GM12891 (cell line): ENCODE data around the gene GFRA4.
"Not testable (repeated sequence)": the region's sequence is repeated elsewhere in the genome, so short reads cannot be mapped to it uniquely, and the experiment has no call there.

Experiments used
- DNase-seq: peaks from one replicate; pipeline ENCODE4 v3.0.0; 2011; ENCODE audit warnings: low spot score; ENCODE audit not compliant: insufficient read length
- FAIRE-seq: peaks from 2 replicates; lab custom pipeline; 2011; peaks lifted over from hg19 to GRCh38; lab: Jason Lieb, UNC
- PAX5 ChIP-seq: IDR thresholded peaks from 2 replicates; pipeline ENCODE4 v1.6.1; 2011; ENCODE audit warnings: low read length, moderate library complexity, mild to moderate bottlenecking; ENCODE audit not compliant: insufficient read depth, severe bottlenecking
- POLR2A ChIP-seq: IDR thresholded peaks from 2 replicates; pipeline ENCODE4 v1.6.1; 2011; ENCODE audit warnings: low read depth, low read length, control low read depth
- POLR2AphosphoS5 ChIP-seq: IDR thresholded peaks from 2 replicates; pipeline ENCODE4 v1.6.1; 2011; ENCODE audit warnings: low read depth, low read length, control low read depth
- POU2F2 ChIP-seq: IDR thresholded peaks from 2 replicates; pipeline ENCODE4 v1.6.1; 2011; ENCODE audit warnings: low read depth, mild to moderate bottlenecking, control low read depth, low read length, moderate library complexity
- SPI1 ChIP-seq: IDR thresholded peaks from 2 replicates; pipeline ENCODE4 v1.6.1; 2011; ENCODE audit warnings: low read depth, low read length, control low read depth
- TAF1 ChIP-seq: IDR thresholded peaks from 2 replicates; pipeline ENCODE4 v1.6.1; 2011; ENCODE audit warnings: low read depth, low read length, control low read depth

GFRA4 gene

GRCh38 chr20:3628502-3629314 lies 34.5 kb downstream of the GFRA4 start:
- DNase-seq (no peak), FAIRE-seq (no peak)
- TF ChIP-seq SPI1, result no peak
- TF ChIP-seq POLR2A, result no peak

GRCh38 chr20:3627476-3627875 lies 35.7 kb downstream of the GFRA4 start:
- FAIRE-seq (no peak), DNase-seq (no peak)
- TF ChIP-seq TAF1 (no peak), POU2F2 (no peak), POLR2A (no peak), POLR2AphosphoS5 (no peak), PAX5 (no peak), SPI1 (no peak)

- DNase-seq (no peak), FAIRE-seq (no peak)
- no peak for TF ChIP-seq POLR2A
- no peak for TF ChIP-seq TAF1
- no peak for TF ChIP-seq POU2F2
- no peak for TF ChIP-seq SPI1
- TF ChIP-seq POLR2AphosphoS5, result no peak
- no peak for TF ChIP-seq PAX5
Observed at GRCh38 chr20:3622406-3622805, 40.8 kb downstream of the GFRA4 start.

- TF ChIP-seq POLR2AphosphoS5 (no peak), TAF1 (no peak), PAX5 (no peak), SPI1 (no peak), POU2F2 (no peak), POLR2A (no peak)
- no peak for DNase-seq
- no peak for FAIRE-seq
Observed at GRCh38 chr20:3621111-3621510, 42.1 kb downstream of the GFRA4 start.

DNA sequence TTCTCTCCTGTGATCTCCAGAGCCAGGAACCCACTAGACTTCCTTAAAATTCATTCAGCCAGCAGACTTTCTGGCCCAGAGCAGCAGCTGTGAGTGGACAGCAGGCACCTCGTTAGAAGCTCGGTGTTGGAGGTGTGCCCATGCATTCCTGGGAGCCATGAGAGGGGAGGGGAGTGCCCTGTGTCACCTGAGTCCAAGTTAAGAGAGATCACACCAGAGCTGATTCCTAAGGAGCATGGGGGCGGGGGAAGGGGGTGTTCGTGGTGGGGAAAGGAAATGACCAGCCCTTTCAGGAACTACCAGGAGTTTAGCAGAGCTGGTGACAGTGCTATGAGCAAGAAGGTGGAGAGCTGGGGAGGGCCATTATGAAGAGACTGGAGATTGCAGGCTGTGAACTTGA lies 46.9 kb downstream of the GFRA4 start:
- no peak for DNase-seq
- FAIRE-seq, result no peak

DNA sequence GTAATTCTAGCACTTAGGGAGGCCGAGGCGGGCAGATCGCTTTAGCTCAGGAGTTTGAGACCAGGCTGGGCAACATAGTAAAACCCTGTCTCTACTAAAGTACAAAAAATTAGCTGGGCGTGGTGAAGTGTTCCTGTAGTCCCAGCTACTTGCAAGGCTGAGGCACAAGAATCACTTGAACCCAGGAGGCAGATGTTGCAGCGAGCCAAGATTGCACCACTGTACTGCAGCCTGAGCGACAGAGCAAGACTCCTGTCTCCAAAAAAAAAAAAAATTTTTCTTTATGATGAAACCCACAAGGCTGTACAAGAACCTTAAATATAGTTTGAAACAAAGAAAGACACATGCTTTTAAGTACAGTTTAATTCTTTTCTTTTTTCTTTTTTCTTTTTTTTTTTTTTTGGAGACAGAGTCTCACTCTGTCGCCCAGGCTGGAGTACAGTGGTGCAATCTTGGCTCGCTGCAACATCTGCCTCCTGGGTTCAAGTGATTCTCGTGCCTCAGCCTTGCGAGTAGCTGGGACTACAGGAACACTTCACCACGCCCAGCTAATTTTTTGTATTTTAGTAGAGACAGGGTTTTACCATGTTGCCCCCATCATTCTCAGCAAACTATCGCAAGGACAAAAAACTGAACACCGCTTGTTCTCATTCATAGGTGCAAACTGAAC lies 47.9 kb downstream of the GFRA4 start:
- DNase-seq, FAIRE-seq: not testable (repeated sequence)

More for the DNA sequence above, 46.9 kb downstream of the GFRA4 start:
- no peak for TF ChIP-seq SPI1
- no peak for TF ChIP-seq POLR2AphosphoS5
- TF ChIP-seq TAF1, result no peak
- no peak for TF ChIP-seq PAX5
- no peak for TF ChIP-seq POU2F2
- no peak for TF ChIP-seq POLR2A

- FAIRE-seq (no peak), DNase-seq (no peak)
- TF ChIP-seq PAX5 (no peak), POLR2AphosphoS5 (no peak), SPI1 (no peak), POU2F2 (no peak), POLR2A (no peak), TAF1 (no peak)
Observed at GRCh38 chr20:3614466-3614865, 48.7 kb downstream of the GFRA4 start.

DNA sequence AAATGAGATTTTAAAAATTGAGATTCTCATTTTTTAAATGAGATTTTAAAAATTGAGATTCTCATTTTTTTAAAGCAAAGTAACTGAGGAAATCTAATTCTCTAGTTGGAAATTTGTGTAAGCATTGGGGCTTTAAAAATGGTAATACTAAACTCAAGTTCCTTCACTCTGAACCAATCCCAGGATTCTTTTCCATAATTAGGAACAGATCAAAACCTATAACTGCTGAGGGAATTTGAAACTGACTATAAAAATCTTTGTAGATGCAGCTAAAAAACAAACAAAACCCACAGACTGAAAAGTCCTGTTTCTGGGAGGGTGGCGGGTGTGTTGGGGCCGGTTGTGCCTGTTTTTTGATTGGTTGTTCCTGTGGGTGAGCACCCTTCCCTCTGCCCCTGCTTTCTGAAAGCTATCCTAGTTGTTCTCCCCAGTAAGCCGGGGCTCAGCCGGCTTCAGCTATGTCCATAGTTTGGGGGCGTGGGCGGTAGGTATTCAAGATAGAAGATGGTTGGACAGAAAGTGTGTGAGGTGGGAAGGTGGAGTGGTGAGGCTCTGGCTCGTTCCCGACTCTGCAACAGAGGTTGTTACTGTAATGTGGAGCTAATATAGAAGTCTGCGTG lies 49.3 kb downstream of the GFRA4 start:
- no peak for FAIRE-seq
- no peak for DNase-seq
- no peak for TF ChIP-seq PAX5
- TF ChIP-seq TAF1, result no peak
- no peak for TF ChIP-seq POU2F2
- no peak for TF ChIP-seq SPI1
- TF ChIP-seq POLR2A, result no peak
- TF ChIP-seq POLR2AphosphoS5, result no peak

GRCh38 chr20:3612795-3613572 lies 50.2 kb downstream of the GFRA4 start:
- TF ChIP-seq PAX5, result no peak
- TF ChIP-seq TAF1, result no peak
- no peak for TF ChIP-seq POLR2A
- TF ChIP-seq SPI1, result no peak
- no peak for TF ChIP-seq POU2F2
- TF ChIP-seq POLR2AphosphoS5, result no peak
- no peak for DNase-seq
- FAIRE-seq, result no peak
